GM04503 (cell line): ENCODE measurements around the gene ARHGAP45.

Experiments
- DNase-seq: peaks from one replicate; pipeline ENCODE4 v3.0.0-alpha.2; 2012; ENCODE audit warnings: low read depth

ARHGAP45 gene

DNA sequence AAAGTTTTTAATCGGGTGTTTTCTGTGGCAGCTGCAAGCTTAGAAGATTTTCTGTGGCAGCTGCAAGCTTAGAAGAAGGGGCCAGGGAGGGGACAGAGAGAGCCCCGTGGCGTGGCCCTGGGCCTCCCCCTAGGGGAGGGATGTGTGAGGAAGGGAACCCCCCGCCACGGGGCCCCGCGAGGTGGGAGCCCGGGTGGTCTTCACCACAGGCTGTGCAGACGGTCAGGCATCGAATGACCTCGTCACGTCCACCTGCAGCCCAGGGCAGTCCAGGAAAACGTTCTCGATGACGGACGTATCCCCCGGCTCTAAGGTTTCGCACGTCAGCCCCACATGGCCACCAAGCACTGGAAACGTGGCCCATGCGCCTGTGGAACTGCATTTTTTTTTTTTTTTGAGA lies 19.6 kb downstream of the ARHGAP45 start:
- DNase-seq, result no peak

DNA sequence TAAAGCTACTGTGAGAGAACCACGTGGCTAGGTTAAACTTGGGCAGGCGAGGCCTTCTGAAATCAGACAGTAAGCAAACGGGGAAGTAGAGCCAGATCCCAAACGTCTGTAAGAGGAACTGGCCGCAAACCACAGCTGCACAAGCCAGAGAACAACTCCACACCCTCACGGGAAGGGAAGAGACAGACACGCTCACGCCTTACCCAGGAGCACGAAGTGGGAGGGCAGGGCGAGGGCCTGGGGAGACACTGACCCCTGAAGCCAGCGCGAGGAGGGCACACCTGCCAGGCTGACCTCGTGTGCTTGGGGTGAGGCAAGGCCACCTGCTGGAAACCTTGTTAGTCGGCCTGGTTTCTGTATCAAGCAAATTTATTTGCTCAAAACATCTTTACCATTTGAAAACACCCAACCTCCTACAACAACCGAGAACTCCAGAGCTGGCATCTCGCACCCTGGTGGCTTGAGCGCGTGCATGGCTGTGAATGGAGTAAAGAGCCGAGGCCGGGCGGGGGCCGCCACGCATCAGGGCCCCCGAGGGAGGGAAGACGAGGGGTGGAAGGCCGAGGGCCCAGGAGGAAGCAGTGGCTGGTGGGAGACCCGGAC lies 20.9 kb downstream of the ARHGAP45 start:
- DNase-seq, result no peak

DNA sequence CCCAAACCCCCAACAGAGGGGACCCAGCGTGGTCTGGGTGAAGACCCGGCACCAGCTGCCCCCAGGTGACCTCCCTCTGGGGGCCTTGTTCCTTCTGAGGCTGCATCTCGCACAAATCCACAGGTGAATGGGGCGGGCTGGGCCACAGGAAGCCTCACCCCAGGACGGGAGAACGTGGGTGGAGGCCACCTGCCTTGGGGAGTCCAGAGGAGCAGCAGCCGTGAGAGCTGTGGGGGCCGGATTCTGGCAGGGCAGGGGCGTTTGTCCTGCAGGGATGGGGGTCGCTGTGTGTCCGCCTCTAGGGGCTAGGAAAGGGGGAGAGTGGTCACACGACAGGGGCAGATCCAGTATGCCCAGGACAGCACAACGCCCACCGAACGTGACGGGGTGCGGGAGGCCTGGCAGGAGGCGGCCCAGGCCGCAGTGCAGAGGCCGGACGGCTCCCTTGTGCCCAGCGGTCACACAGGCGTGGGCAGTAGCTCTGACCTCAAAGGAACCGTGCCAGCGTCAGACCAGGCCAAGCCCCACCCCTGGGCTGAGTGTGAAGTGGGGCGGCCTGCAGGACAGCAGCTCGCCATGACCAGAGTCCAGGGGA lies 21.5 kb downstream of the ARHGAP45 start:
- no peak for DNase-seq

DNA sequence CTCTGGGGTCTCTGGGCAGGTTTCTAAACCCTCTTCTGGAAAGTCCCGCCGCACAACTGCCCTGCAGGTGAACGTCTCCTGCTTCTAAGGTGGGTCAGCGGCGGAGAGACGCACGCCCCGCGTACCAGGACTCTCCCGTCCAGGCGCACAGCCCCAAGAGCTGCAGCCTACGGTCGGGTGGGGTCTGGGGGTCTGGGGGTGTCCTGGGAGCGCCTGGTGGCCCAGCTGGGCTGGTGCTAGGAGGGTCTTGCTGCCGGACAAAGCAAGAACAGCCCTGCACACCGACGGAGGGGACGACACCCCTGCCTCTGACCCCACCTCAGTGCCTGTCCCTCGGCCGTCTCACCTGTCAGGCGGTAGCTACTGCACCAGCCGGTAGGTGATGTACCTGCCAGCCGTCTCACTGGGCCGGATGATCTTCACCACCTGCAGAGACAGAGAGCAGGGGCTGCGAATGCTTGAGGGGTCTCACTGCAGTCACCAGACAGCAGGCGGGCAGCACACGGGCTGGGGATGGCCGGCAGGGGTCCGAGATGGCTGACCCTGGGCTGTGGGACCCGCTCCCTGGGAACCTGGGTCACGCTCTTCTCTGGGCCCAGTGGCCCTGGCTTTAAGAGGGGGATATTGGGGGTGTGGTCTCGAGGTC lies 22.3 kb downstream of the ARHGAP45 start:
- no peak for DNase-seq

DNA sequence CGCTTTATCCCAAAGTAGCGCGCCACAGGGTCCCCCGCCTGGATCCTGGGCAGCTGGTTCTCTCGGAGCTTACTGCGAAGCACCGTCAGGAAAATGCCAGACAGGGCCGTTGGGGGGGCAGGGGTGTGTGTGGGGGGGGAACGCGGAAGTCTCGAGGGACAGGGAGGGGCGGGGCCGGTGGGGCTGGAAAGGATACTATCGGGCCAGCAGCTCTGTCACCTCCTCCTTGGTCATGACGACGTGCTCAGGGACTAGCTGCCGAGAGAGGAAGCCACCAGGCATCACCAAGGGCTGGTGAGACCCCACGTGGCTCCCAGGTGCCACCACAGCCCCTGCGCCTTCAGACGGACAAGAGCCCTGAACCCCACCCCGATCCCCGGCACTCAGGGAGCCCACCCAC lies 22.9 kb downstream of the ARHGAP45 start:
- DNase-seq, result no peak

DNA sequence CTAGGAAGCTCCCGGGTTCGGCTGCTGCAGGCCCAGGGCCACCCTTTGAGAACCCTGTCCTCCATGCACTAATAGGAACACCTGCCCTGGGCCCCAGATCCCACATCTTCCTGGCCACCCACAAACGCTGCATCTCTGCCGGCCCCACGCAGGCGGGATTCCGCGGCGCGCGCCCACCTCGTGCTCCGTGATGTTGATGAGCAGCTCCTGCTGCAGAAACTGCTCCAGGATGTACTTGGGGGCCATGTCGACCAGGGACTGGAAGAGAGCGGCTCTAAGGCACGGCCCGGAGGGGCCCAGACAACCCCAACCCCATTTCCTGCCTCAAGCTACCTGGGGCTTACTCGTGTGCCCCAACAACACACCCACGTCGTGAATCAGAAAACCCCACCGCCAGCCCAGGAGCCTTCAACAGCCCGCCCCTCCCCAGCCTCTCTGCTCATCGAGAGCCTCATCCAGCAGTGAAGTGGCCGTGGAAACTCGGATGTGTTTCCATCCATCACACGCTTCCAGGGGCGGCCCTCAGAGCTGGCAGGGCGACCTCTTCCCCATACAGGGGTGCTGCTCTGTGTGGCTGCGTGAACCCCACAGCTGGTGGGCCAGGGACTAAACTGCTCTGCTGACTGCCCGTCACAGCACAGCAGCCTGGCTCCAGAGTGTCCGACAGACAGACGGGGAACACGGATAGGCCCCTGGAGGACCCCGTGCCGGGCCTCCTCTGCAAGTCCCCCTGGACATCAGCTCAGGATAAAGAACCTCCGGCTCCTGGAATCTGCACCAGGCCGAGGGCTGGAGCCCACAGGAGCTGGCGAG lies 24.0 kb downstream of the ARHGAP45 start:
- DNase-seq, result no peak

DNA sequence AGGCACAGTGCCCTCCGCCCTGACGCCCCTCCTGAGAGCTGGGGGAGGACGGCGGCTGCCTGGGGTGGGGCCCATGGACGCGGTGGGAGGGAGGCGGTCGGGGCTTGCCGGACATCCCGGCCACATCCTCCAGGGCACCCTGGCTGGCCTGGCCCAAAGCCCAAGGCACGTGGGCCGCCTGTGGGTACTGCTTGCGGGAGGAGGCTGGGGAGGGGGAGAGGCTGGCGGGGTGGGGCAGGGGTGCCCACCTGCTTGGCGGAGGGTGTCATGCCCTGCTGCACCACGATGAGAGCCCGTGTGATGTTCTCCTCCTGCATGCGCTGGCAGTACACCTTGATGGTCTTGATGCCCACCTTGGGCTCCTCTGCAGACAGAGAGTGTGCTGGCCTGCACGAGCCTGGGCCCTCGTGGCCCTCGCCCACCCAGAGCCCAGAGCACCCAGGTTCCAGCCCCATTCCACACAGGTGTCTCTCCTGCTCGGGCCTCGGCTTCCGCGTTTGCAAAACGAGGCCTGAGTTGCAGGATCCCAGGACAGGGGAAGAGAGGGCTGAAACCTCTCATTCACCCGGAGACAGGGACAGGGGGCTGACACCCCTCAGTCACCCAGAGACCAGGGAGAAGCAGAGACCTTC lies 24.7 kb downstream of the ARHGAP45 start:
- DNase-seq, result no peak

DNA sequence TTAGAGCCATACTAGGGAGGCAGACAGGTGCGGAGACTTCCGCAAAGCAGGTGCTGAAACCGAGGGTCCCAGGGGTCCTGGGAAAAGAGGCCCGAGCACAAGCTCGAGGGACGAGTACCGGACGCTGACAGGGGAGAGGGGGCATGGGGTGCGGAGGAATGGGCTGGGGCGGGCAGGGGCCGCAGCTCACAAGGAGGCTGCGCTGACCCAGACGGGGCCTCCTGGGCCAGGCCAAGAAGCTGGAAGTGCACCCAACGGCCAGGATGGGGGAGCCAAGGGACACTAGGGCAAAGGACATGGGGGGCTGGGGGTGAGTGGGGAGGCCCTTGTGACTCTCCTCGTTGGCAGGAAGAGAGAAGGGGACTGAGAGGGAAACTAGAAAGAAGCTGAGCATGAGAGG lies 26.4 kb downstream of the ARHGAP45 start:
- no peak for DNase-seq

DNA sequence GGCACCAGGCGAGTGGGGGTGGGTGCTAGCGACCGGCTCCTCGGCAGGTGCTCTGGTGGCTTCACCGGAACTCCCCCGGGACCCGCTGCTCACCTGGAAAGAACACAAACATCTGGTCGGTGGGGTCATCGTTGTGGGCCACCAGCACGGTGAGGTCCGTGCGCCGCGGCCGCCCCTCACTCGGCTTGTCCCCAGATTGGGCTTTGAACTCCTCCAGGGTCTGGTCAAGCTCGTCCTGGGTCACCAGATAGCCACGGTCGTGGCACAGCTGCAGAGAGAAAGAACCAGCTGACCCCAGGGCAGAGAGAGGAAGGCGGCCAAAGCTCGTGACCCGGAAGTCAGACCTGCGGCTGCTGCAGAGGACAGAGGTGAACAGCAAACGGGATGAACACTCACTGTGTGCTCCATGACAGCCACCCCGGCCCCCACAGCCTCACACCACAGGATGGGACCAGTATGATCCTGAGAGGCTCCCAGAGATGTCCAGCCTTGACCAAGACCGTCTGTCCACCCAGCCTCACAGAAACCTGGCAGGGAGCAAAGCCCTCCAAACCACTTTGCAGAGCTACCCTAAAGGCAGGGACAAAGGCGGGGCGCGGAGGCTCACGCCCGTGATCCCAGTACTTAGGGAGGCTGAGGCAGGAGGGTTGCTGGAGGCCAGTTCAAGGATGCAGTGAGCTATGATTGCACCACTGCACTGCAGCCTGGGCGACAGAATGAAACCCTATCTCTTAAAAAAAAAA lies 27.0 kb downstream of the ARHGAP45 start:
- DNase-seq, result no peak

DNA sequence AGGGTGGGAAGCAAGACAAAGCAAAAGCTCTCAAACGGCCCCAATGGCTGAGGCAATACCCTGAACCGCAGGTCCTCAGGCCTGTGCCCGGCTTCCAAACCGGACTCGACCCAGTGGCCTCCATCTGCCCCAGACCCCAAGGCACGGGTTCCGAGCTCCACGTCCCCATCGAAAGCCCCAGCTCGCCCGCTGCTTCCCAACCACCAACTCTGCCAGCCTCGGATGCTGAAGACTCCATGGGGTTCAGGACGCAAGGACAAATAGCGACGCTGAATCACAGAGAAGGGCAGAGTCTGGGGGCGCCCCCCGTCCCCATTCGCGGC lies 27.6 kb downstream of the ARHGAP45 start:
- no peak for DNase-seq

DNA sequence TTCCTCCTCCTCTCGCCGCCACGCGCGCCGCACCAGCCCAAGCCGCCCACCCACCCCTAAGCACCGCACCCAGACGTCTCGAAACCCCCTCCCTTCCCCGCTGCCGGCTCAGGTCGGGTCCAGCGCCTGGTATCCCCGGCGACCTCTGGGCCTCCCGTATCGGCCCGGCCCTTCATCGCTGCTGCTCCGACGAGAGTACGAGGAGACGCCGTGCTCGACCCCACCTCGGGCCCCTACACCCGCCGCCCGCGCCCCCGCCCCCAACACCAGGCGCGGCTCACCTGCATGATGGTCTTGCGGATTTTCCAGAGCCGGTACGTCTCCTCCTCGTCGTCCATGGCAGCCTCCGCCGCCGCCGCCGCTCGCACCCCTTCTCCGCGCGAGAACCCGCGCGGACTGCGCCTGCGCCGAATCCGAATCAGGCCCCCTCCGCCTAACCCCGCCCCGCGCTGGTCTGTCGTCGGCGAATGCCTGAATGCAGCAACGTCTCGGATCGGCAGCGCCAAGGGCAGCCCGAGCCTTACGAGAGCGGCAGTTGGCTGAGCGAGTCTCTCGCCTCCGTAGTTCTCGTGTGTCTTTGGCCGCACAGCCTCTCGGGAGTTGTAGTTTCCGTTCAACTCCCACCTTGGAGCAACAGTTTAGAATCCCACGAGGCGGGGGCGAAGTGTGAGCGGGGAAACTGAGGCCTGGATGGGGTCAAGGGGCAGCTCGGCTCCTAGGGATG lies 28.2 kb downstream of the ARHGAP45 start, which contains the start of gene POLR2E:
Gene POLR2E (minus strand): TSS at position 398 of the 724 bp plus-strand sequence. CDS start 60 bp downstream, at position 338.
- DNase-seq, result peak; percentile 74

DNA sequence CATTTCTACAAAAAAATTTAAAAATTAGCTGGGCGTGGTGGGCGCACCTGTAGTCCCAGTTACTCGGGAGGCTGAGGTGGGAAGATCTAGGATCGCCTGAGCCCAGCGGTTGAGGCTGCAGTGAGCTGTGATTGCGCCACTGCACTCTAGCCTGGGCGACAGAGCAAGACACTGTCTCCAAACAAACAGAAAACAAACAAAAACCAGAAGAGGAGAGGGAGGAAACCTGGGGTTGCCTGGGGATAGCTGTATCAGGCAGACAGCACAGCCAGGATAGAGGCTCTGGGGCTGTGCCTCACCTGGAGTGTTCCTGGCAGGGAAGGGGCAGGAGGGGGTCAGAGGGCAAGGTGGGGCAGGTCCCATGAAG lies 30.8 kb downstream of the ARHGAP45 start:
- DNase-seq, result no peak

DNA sequence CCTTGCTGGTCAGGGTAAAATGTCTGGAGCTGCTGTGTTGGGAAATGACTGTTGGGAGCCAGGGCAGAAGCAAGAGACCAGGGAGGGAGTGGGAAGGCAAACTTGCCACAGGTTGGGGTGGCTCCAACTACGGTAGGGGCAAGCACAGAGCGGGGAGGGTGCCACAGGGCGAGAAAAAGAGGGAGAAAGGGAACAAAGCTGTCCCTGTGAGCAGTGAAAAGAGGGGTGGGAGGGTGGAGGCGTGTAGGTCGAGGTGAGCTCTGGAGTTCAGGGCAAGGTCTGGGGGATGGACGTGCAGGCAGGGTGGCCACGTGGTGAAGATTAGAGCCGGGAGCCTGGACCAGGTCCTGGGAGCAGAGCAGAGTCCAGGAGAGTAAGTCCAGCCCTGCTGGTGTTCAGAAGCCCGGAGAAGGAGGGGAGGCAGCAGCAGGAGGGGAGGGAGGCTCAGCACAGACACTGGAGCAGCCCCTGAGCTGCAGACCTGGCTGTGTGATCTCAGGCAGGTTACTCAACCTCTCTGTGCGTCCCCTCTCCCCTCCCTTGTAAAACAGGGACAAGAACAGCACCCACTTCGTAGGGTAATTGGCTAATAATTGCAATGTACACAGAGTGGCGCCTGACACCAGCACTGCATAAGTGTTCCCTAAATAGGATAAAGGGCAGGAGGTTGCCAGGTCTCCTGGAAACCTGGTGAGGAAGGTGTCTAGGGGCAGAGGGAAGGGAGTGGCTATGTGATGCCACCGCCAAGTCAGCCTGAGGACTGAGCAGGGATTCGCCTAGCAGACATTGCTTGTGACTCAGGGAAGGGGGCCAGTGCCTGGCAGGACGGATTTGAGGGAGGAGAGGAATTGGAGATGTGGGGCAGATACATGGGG lies 31.4 kb downstream of the ARHGAP45 start:
- no peak for DNase-seq

DNA sequence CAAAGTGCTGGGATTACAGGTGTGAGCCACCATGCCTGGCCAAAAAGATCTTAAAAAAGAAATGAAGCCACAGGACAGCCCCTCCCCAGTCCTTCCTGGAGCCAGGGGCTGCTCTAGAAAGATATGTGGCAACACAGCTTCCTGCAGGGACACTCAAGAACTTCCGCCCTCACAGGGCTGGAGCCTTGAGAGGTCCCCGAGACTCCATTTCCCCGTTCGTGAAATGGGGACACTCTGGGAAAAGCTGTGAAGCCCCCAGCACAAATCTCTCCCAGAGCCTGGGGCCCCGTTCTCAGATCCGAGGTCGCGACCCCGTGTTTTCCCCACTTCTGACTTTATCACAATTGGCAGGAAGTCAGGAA lies 34.4 kb downstream of the ARHGAP45 start:
- DNase-seq, result no peak

DNA sequence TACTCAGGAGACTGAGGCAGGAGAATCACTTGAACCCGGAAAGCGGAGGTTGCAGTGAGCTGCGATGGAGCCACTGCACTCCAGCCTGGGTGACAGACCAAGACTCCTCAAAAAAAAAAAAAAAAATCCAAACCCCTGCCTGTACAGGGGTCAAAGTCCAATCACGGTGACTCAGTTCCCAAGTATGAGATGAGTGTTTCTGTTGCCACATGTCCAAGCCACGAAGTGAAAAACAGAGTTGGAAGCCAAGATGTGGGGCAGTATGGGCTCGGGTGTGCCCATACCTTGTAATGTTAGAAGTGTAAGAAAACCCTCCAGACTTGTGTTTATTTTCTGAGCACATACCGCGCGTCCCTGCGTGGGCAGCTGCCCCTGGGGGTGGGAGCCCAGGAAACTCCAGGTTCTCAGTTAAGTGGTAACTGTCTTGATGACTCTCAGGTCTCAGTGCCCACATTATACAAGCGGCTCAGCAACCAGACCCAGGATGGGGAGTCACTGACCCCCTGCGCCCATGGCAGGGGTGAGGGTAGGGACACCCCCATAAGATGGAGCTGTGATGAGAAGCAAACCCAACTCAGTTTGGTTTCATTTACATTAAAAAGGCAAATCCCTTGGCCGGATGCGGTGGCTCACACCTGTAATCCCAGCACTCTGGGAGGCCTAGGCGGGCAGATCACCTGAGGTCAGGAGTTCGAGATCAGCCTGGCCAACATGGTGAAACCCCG lies 35.6 kb downstream of the ARHGAP45 start:
- DNase-seq, result peak; percentile 98

DNA sequence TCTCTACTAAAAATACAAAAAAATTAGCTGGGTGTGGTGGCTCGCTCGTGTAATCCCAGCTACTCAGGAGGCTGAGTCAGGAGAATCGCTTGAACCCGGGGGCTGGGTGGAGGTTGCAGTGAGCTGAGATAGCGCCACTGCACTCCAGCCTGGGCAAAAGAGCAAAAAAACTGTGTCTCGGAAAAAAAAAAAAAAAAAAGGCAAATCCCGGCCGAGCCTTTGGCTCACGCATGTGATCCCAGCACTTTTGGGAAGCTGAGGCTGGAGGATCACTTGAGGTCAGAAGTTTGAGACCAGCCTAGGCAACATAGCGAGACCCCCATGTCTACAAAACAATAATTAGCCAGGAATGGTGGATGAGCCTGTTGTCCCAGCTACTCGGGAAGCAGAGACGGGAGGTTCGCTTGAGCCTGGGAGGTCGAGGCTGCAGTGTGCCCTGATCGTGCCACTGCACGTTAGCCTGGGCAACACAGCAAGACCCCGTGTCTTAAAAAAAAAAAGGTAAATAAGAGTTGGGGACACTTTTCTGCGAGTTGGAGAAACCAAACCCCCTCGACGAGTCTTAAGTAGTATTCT lies 36.3 kb downstream of the ARHGAP45 start:
- DNase-seq, result no peak

DNA sequence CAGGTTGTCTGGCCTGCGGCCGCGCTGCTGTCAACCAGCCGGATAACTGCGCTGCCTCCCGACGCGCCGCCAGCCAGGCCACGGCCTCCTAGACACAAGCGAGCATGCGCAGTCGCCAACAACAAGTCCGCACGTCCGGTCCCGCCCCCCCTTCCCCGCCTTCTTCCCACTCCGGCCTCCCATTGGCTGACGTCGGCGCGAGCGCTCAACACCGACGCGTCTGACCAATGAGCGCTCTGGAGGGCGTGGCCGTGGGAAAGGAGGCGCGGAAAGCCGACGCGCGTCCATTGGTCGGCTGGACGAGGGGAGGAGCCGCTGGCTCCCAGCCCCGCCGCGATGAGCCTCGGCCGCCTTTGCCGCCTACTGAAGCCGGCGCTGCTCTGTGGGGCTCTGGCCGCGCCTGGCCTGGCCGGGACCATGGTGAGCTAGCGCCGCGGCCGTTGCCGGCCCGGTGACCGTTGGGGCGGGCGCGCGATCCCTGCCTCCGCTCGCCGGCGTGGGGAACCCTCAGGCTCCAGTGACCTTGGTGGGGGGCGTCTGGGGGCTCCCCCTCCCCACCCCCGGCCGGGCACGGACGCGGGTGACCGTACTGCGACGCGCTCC lies 36.8 kb downstream of the ARHGAP45 start, which contains the start of gene GPX4:
Gene GPX4 (plus strand): TSS at position 287 of the 603 bp plus-strand sequence. CDS start 50 bp downstream, at position 337.
- peak; percentile 91 for DNase-seq

DNA sequence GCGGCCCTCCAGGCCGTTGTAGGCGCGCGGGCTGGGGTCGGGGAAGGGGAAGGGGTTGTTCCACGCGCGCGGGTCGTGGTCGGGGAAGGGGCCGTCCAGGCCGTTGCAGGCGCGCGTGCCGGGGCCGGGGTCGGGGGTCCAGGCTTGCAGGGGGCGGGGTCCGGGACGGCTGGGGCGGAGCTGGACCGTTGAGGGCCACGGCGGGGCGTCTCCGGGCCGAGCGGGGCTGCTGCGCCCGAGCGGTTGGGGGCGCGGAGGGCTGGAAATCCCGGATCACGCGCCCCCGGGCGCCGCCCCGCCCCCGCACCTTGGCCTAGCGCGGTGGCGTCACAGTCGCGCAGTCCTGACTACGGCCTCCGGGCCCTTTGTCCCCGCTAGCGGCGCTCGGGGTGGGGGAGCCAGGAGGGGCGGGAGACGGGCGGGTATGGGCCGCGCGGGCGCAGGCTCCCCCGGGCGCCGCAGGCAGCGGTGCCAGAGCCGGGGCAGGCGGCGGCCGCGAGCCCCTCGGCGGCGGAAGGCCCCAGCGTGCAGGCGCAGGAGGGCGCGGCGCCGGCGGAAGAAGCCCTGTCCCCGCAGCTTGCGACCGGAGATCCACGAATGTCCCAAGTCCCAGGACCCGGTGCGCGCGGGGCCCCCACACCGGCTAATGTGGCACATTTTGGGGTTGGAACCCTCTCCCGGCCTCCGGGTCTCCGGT lies 37.5 kb downstream of the ARHGAP45 start:
- no peak for DNase-seq
